Right atrium auricular region (tissue), 2 donors: ENCODE data around the gene FHIT. TPM values are rescaled to one million over a fixed set of nuclear protein-coding genes. Genes with fewer than 3 reads are reported as not detected.
"Not testable (repeated sequence)": the region's sequence is repeated elsewhere in the genome, so short reads cannot be mapped to it uniquely, and the experiment has no call there.

Experiments used
- DNase-seq: peaks from one replicate; pipeline ENCODE4 v3.0.0-alpha.2; 2019; ENCODE audit warnings: low spot score
- H3K27ac ChIP-seq, 2 donors: fragments of 200-600 bp; sonication (generic); 1 replicate in 1 of 2; 2 replicates in 1 of 2; pipeline ENCODE4 v1.5.1; 2016 to 2019
- H3K27me3 ChIP-seq, 2 donors: fragments of 200-600 bp; sonication (generic); one replicate each; pipeline versions ENCODE4 v1.5.1 to v1.6.0; 2017 to 2019
- H3K36me3 ChIP-seq: fragments of 200-600 bp; sonication (generic); one replicate; pipeline ENCODE4 v1.5.1; 2016
- H3K4me1 ChIP-seq, 2 donors: fragments of 200-600 bp; sonication (generic); one replicate each; pipeline versions ENCODE4 v1.5.1 to v1.6.0; 2017 to 2019
- H3K4me3 ChIP-seq, 2 donors: fragments of 200-600 bp; sonication (generic); 1 replicate in 1 of 2; 2 replicates in 1 of 2; pipeline ENCODE4 v1.5.1; 2017 to 2019; ENCODE audit warnings: mild to moderate bottlenecking in 1 of 2, moderate library complexity in 1 of 2
- H3K9me3 ChIP-seq, 2 donors: fragments of 200-600 bp; sonication (generic); one replicate each; pipeline ENCODE4 v1.5.1; 2019
- total RNA-seq, 2 donors: library from RNA; depleted of rRNA; stranded (reverse); fragments of >200 nt; gene quantifications; one replicate each; pipeline ENCODE4 v1.1.0, GENCODE V29; 2016
- TF ChIP-seq, protein P1 (sequence below), 2 donors: fragments of 200-600 bp; sonication (generic); IDR thresholded peaks; one replicate each; pipeline ENCODE4 v1.5.1; 2019; ENCODE audit warnings: antibody characterized with exemption in 2 of 2

The FHIT gene
- total RNA-seq, 2 donors from 2014 or later, result 10.4 to 11.0 TPM

DNA sequence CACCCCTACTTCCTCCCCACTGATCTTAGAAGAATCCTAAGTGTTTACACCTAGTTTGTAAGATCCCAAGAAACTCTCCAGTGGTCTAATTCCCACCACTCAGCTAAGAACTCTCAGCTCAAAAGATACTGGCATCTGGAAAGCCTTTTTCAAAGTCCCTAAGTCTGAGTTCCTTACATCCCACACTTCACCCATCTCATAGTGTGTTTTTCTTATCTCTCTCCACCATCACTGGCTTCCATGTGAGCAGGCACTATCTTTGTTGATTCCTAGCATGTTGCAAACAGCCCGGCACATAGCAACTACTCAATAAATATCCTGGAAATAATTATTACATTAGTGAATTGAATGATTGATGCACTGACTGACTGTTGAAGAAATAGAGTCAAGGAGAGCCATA, 173.7 kb downstream of the FHIT start:
- Histone ChIP-seq H3K4me3 (no peak overlapping the region), H3K27ac (no peak overlapping the region), H3K9me3 (no peaks in the 10 kb centered on the region), H3K36me3 (no peaks in the 10 kb centered on the region), H3K27me3 (no peaks in the 10 kb centered on the region), H3K4me1 (no peaks in the 10 kb centered on the region)
- no peak for DNase-seq
- TF ChIP-seq, protein P1, sequence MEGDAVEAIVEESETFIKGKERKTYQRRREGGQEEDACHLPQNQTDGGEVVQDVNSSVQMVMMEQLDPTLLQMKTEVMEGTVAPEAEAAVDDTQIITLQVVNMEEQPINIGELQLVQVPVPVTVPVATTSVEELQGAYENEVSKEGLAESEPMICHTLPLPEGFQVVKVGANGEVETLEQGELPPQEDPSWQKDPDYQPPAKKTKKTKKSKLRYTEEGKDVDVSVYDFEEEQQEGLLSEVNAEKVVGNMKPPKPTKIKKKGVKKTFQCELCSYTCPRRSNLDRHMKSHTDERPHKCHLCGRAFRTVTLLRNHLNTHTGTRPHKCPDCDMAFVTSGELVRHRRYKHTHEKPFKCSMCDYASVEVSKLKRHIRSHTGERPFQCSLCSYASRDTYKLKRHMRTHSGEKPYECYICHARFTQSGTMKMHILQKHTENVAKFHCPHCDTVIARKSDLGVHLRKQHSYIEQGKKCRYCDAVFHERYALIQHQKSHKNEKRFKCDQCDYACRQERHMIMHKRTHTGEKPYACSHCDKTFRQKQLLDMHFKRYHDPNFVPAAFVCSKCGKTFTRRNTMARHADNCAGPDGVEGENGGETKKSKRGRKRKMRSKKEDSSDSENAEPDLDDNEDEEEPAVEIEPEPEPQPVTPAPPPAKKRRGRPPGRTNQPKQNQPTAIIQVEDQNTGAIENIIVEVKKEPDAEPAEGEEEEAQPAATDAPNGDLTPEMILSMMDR (IDR thresholded peaks at IDR 0.05), result no peak

DNA sequence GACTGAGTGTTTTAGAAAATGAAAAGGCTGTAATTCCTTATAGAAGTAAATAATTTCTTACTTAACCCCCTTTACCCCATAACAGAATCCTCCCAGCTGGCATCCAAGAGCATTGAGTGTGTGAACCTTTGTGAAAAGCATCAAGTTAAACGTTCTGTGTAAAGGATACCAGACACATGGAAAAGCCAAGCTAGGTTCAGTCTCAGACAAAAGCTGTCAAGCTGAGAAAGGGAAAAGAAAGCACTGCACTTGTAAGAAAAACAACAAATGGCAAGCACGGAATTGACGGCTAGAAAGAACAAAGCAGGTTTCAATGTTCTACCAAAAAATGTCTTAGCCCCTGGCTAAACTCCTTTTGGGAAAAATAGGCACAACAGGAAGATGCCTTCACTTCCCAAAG, 176.5 kb downstream of the FHIT start:
- no peaks in the 10 kb centered on the region for H3K4me1 ChIP-seq
- no peaks in the 10 kb centered on the region for H3K9me3 ChIP-seq
- no peak overlapping the region for H3K4me3 ChIP-seq
- no peak for DNase-seq
- no peak overlapping the region for H3K27ac ChIP-seq
- TF ChIP-seq, protein P1 (IDR thresholded peaks at IDR 0.05), result no peak
- no peaks in the 10 kb centered on the region for H3K27me3 ChIP-seq
- H3K36me3 ChIP-seq, result no peaks in the 10 kb centered on the region

DNA sequence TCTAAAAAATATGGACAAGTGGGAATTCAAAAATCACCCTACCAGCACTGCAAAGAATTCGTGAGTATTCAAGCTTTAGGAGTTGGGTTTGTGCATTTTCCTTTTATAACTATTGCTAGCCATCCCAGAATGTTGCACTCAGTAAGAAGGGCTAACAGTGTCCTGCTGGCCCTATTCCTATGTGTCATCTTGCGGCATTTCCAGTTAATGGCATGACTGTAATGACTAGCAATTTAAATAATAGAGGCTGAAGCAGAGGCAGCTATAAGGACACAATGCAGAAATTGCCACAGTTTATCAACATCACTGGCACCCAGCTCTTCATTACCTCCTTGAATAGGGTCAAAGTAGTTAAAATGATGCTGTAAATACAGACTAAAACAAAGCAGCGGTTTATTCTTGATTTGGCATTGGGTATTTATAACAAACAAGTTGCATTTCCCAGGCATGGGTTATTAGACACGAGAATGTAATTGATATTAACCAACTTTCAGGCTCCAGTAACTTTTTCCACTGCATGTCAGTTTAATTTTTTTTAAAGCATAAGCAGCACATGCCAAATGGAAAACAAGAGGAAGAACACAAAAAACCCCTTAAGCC, 177.6 kb downstream of the FHIT start:
- DNase-seq, result no peak
- H3K9me3 ChIP-seq, result no peaks in the 10 kb centered on the region
- H3K27ac ChIP-seq, result no peak overlapping the region
- TF ChIP-seq, protein P1 (IDR thresholded peaks at IDR 0.05), result no peak
- H3K4me3 ChIP-seq, result no peak overlapping the region
- no peaks in the 10 kb centered on the region for H3K36me3 ChIP-seq
- H3K4me1 ChIP-seq, result no peaks in the 10 kb centered on the region
- no peaks in the 10 kb centered on the region for H3K27me3 ChIP-seq

DNA sequence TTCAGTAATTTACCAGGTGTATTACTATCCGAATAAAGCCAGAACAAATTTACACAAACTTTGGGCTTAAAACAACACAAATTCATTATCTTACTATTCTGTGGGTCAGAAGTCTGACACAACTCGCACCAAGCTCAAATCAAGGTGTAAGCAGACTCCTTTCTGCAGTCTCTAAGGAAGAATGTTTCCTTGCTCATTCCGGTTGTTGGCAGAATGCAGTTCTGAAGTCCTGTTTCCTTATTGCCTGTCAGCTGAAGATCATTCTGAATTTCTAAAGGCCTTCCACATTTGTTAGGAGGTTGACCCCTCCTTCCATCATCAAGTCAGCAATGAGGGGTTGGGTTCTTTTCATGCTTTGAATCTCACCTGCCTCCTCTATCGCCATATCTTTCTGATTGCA, 183.2 kb downstream of the FHIT start:
- no peaks in the 10 kb centered on the region for H3K36me3 ChIP-seq
- TF ChIP-seq, protein P1 (IDR thresholded peaks at IDR 0.05), result no peak
- DNase-seq, result no peak
- H3K9me3 ChIP-seq, result no peaks in the 10 kb centered on the region
- no peak overlapping the region for H3K27ac ChIP-seq
- H3K4me1 ChIP-seq, result no peaks in the 10 kb centered on the region
- no peak overlapping the region for H3K4me3 ChIP-seq
- no peaks in the 10 kb centered on the region for H3K27me3 ChIP-seq

DNA sequence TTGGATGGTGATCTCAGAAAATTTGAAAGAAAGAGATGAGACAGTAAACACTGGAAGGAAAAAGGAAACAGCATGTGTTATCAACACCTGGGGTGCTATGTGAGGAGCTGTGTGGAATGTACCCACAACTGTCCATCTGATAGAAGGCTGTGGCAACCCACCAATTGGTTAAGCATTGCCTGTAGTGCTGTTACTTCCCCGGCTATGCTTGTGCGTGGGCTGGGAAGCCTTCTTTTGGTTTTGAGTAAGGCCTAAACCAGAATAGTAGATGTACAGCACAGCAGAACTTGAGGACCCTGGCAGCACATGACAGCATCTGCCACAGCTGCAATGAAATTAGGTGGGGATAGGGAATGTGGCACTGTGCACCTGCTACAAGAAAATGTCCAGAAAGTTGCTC, 184.5 kb downstream of the FHIT start:
- TF ChIP-seq, protein P1 (IDR thresholded peaks at IDR 0.05), result no peak
- DNase-seq, result no peak
- no peak overlapping the region for H3K4me3 ChIP-seq
- H3K27ac ChIP-seq, result no peak overlapping the region
- no peaks in the 10 kb centered on the region for H3K36me3 ChIP-seq
- H3K27me3 ChIP-seq, result no peaks in the 10 kb centered on the region
- no peaks in the 10 kb centered on the region for H3K4me1 ChIP-seq
- no peaks in the 10 kb centered on the region for H3K9me3 ChIP-seq

DNA sequence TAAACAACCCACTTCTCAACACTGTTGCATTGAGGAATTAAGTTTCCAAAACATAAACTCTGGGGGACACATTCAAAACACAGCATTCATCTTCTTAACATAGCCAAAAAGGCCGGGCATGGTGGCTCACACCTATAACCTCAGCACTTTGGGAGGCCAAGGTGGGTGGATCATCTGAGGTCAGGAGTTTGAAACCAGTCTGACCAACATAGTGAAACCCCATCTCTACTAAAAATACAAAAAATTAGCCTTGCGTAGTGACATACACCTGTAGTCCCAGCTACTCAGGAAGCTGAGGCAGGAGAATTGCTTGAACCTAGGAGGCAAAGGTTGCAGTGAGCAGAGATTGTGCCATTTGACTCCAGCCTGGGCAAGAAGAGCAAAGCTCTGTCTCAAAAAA, 185.0 kb downstream of the FHIT start:
- H3K27ac ChIP-seq, H3K36me3 ChIP-seq, H3K4me3 ChIP-seq, H3K27me3 ChIP-seq, DNase-seq, H3K4me1 ChIP-seq, H3K9me3 ChIP-seq: not testable (repeated sequence)
